PFSK-1 (cell line): ENCODE results near the gene SAPCD1.

Experiments used
- POLR2AphosphoS5 ChIP-seq: IDR thresholded peaks from 2 replicates; pipeline ENCODE4 v1.6.1; 2012; ENCODE audit warnings: low read depth, mild to moderate bottlenecking, control low read depth, low read length, moderate library complexity
- TAF1 ChIP-seq: IDR thresholded peaks from 2 replicates; pipeline ENCODE4 v1.6.1; 2012; ENCODE audit warnings: low read length, control low read depth, borderline replicate concordance; ENCODE audit not compliant: insufficient read depth

DNA sequence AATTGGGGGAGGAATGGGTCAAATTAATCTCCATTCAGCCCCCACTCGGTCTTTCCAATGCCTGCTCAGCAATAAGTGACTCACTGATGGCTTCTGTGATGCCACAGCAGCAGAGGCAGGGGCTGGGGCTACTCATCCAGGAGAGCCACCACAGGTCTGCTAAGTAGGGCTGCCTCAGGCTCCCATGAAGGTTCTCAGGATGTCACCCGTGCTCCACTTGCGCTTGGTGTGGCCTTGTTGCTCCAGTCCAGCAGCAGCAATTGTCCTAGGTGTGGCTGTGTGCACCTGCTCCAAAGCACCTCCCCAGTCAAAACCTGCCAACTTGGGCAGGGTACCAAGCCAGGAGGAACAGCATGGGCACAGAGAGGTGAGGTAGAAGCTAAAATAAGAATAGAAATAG, 40.3 kb upstream of the SAPCD1 start:
- TF ChIP-seq TAF1 = no peak
- TF ChIP-seq POLR2AphosphoS5 = no peak
